Neural progenitor cell (in vitro differentiated cells): ENCODE data around the gene TATDN2. TPM values are rescaled to one million over a fixed set of nuclear protein-coding genes. Genes with fewer than 3 reads are reported as not detected.
"Not testable (repeated sequence)": the region's sequence is repeated elsewhere in the genome, so short reads cannot be mapped to it uniquely, and the experiment has no call there.

Experiments
- DNase-seq: peaks from one replicate; pipeline ENCODE4 v3.0.0-alpha.2; 2016; ENCODE audit warnings: low spot score
- H2AFZ ChIP-seq: fragments of 200-600 bp; sonication (generic); replicated peaks from 2 replicates; pipeline ENCODE4 v1.6.1; 2016; ENCODE audit warnings: antibody characterized with exemption
- H3F3A ChIP-seq: fragments of 200-600 bp; sonication (generic); 2 replicates; pipeline ENCODE4 v1.6.1; 2016; ENCODE audit warnings: antibody characterized with exemption, low read depth
- H3K27ac ChIP-seq: fragments of 200-600 bp; sonication (generic); 2 replicates; pipeline ENCODE4 v1.5.1; 2016; ENCODE audit warnings: mild to moderate bottlenecking
- H3K27me3 ChIP-seq: fragments of 200-600 bp; sonication (generic); 2 replicates; pipeline ENCODE4 v1.6.1; 2016; ENCODE audit warnings: mild to moderate bottlenecking, moderate library complexity
- H3K36me3 ChIP-seq: fragments of 200-600 bp; sonication (generic); 2 replicates; pipeline ENCODE4 v1.5.1; 2016
- H3K4me1 ChIP-seq: fragments of 200-600 bp; sonication (generic); 2 replicates; pipeline ENCODE4 v1.6.1; 2016; ENCODE audit warnings: mixed run types
- H3K4me2 ChIP-seq: fragments of 200-600 bp; sonication (generic); 2 replicates; pipeline ENCODE4 v1.6.1; 2016
- H3K4me3 ChIP-seq: fragments of 200-600 bp; sonication (generic); 2 replicates; pipeline ENCODE4 v1.5.1; 2016
- H3K79me2 ChIP-seq: fragments of 200-600 bp; sonication (generic); 2 replicates; pipeline ENCODE4 v1.6.1; 2016; ENCODE audit warnings: low read depth
- H3K9ac ChIP-seq: fragments of 200-600 bp; sonication (generic); 2 replicates; pipeline ENCODE4 v1.6.1; 2016
- H3K9me3 ChIP-seq: fragments of 200-600 bp; sonication (generic); 2 replicates; pipeline ENCODE4 v1.5.1; 2016; ENCODE audit warnings: low read depth
- H4K20me1 ChIP-seq: fragments of 200-600 bp; sonication (generic); 2 replicates; pipeline ENCODE4 v1.6.1; 2016; ENCODE audit warnings: low read depth
- H3K27ac Mint-ChIP-seq: 3 replicates; pipeline ENCODE4 v1.8.0; 2021; ENCODE audit warnings: mixed read lengths
- H3K27me3 Mint-ChIP-seq: 2 replicates; pipeline ENCODE4 v1.8.0; 2022; ENCODE audit warnings: low read depth, mild to moderate bottlenecking, inconsistent platforms, moderate library complexity, mixed read lengths; ENCODE audit not compliant: insufficient read depth
- H3K36me3 Mint-ChIP-seq: 3 replicates; pipeline ENCODE4 v1.8.0; 2021; ENCODE audit warnings: mixed read lengths
- H3K4me1 Mint-ChIP-seq: 3 replicates; pipeline ENCODE4 v1.8.0; 2021; ENCODE audit warnings: mixed read lengths
- H3K4me3 Mint-ChIP-seq: 3 replicates; pipeline ENCODE4 v1.8.0; 2021; ENCODE audit warnings: mild to moderate bottlenecking, moderate library complexity, mixed read lengths
- H3K9me3 Mint-ChIP-seq: 3 replicates; pipeline ENCODE4 v1.8.0; 2020; ENCODE audit warnings: mixed read lengths
- EZH2 ChIP-seq: fragments of 200-600 bp; sonication (generic); IDR thresholded peaks from 2 replicates; pipeline ENCODE4 v1.6.1; 2017; ENCODE audit warnings: antibody characterized with exemption, mild to moderate bottlenecking, moderate library complexity
- EZH2phosphoT487 ChIP-seq: fragments of 200-600 bp; sonication (generic); IDR thresholded peaks from 2 replicates; pipeline ENCODE4 v1.6.1; 2017; ENCODE audit warnings: antibody characterized with exemption
- total RNA-seq: library from RNA; depleted of rRNA; stranded (reverse); fragments of >200 nt; gene quantifications from 2 replicates; pipeline ENCODE4 v1.2.3, GENCODE V29; 2015; ENCODE audit warnings: low replicate concordance
- TF ChIP-seq, protein P1 (sequence below): fragments of 200-600 bp; sonication (generic); IDR thresholded peaks from 2 replicates; pipeline ENCODE4 v1.5.1; 2017; ENCODE audit warnings: antibody characterized with exemption, mild to moderate bottlenecking

TATDN2 gene
- total RNA-seq, 1 donor from 2014 or later = 11.7 TPM

DNA sequence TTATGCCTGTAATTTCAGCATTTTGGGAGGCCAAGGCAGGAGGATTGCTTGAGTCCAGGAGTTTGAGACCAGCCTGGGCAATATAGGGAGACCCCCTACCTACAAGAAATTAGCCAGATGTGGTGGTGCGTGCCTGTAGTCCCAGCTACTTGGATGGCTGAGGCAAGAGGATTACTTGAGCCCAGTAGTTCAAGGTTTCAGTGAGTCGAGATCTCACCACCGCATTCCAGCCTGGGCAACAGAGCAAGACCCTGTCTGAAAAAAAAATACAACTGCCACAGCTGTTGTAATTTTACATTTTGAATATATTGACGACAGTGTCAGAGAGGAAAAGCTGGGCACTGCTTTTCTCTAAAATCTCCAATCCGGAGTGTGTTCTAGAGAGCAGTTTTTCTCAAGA is 21.2 kb downstream of the TATDN2 start:
- no peak for TF ChIP-seq EZH2
- no peak for TF ChIP-seq EZH2phosphoT487
- TF ChIP-seq, protein P1, sequence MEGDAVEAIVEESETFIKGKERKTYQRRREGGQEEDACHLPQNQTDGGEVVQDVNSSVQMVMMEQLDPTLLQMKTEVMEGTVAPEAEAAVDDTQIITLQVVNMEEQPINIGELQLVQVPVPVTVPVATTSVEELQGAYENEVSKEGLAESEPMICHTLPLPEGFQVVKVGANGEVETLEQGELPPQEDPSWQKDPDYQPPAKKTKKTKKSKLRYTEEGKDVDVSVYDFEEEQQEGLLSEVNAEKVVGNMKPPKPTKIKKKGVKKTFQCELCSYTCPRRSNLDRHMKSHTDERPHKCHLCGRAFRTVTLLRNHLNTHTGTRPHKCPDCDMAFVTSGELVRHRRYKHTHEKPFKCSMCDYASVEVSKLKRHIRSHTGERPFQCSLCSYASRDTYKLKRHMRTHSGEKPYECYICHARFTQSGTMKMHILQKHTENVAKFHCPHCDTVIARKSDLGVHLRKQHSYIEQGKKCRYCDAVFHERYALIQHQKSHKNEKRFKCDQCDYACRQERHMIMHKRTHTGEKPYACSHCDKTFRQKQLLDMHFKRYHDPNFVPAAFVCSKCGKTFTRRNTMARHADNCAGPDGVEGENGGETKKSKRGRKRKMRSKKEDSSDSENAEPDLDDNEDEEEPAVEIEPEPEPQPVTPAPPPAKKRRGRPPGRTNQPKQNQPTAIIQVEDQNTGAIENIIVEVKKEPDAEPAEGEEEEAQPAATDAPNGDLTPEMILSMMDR = no peak
- Histone ChIP-seq H3K27me3 (no peaks in the 10 kb centered on the region), H3K4me1 (no peaks in the 10 kb centered on the region), H3K4me3 (no peak overlapping the region), H3K79me2 (peaks cover 61% of the 10 kb centered on the region), H3K9ac (no peak overlapping the region), H3F3A (no peaks in the 10 kb centered on the region), H3K9me3 (no peaks in the 10 kb centered on the region), H3K27ac (no peak overlapping the region), H3K36me3 (peaks cover 9% of the 10 kb centered on the region), H4K20me1 (peaks cover 19% of the 10 kb centered on the region), H3K4me2 (no peak overlapping the region), H2AFZ (no peak overlapping the region)
- H3K27ac Mint-ChIP-seq = no peak overlapping the region
- no peaks in the 10 kb centered on the region for H3K9me3 Mint-ChIP-seq
- no peak overlapping the region for H3K4me3 Mint-ChIP-seq
- H3K27me3 Mint-ChIP-seq = no peaks in the 10 kb centered on the region
- DNase-seq = no peak
- peaks cover 5% of the 10 kb centered on the region for H3K4me1 Mint-ChIP-seq
- peaks cover 22% of the 10 kb centered on the region for H3K36me3 Mint-ChIP-seq

DNA sequence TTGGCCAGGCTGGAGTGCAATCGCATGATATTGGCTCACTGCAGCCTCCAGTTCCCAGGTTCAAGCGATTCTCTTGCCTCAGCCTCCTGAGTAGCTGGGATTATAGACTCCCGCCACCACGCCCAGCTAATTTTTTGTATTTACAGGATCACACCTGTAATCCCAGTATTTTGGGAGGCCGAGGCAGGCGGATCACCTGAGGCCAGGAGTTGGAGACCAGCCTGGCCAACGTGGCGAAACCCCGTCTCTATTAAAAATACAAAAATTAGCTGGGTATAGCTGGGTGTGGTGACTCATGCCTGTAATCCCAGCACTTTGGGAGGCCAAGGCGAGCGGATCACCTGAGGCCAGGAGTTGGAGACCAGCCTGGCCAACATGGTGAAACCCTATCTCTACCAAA is 24.2 kb downstream of the TATDN2 start:
- not testable (repeated sequence) for H3K27ac Mint-ChIP-seq, H3K9me3 Mint-ChIP-seq, H3K4me3 Mint-ChIP-seq, H3F3A ChIP-seq, DNase-seq, H3K27me3 ChIP-seq, H3K9me3 ChIP-seq, H3K9ac ChIP-seq, H3K4me1 ChIP-seq, H3K4me3 ChIP-seq, H3K27ac ChIP-seq, H3K27me3 Mint-ChIP-seq, H2AFZ ChIP-seq, H3K4me2 ChIP-seq, H3K4me1 Mint-ChIP-seq, H3K36me3 ChIP-seq
- peaks cover 25% of the 10 kb centered on the region for H4K20me1 ChIP-seq
- H3K36me3 Mint-ChIP-seq = peaks cover 19% of the 10 kb centered on the region
- peaks cover 40% of the 10 kb centered on the region for H3K79me2 ChIP-seq

DNA sequence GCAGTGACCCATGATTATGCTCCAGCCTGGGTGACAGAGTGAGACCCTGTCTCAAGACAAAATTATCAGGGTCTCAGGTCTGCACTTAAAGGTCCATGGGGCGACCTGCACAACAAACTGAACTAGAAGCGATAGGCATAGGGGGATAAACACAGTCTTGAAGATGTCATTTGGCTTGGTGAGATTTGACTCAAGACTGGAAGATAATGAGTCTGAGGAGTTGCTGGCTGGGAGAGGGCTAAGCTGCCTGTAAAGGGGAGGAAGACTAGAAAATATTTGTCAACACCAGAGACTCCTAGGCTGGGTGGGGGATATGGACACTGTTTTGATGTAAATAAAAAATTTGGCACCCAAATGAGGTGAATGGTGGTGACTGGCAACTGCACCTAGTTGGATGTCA is 24.7 kb downstream of the TATDN2 start:
- H3K9ac ChIP-seq = no peak overlapping the region
- DNase-seq = no peak
- no peaks in the 10 kb centered on the region for H3F3A ChIP-seq
- H3K4me1 Mint-ChIP-seq = peaks cover 7% of the 10 kb centered on the region
- H3K4me2 ChIP-seq = no peak overlapping the region
- H3K27ac Mint-ChIP-seq = no peak overlapping the region
- H3K4me3 ChIP-seq = no peak overlapping the region
- H2AFZ ChIP-seq = no peak overlapping the region
- peaks cover 23% of the 10 kb centered on the region for H4K20me1 ChIP-seq
- H3K27me3 Mint-ChIP-seq = no peaks in the 10 kb centered on the region
- H3K36me3 ChIP-seq = peaks cover 4% of the 10 kb centered on the region
- TF ChIP-seq EZH2 (no peak), EZH2phosphoT487 (no peak)
- TF ChIP-seq, protein P1 = no peak
- H3K4me1 ChIP-seq = no peaks in the 10 kb centered on the region
- no peak overlapping the region for H3K4me3 Mint-ChIP-seq
- peaks cover 17% of the 10 kb centered on the region for H3K36me3 Mint-ChIP-seq
- H3K27ac ChIP-seq = no peak overlapping the region
- H3K27me3 ChIP-seq = no peaks in the 10 kb centered on the region
- no peaks in the 10 kb centered on the region for H3K9me3 ChIP-seq
- no peaks in the 10 kb centered on the region for H3K9me3 Mint-ChIP-seq
- peaks cover 35% of the 10 kb centered on the region for H3K79me2 ChIP-seq

DNA sequence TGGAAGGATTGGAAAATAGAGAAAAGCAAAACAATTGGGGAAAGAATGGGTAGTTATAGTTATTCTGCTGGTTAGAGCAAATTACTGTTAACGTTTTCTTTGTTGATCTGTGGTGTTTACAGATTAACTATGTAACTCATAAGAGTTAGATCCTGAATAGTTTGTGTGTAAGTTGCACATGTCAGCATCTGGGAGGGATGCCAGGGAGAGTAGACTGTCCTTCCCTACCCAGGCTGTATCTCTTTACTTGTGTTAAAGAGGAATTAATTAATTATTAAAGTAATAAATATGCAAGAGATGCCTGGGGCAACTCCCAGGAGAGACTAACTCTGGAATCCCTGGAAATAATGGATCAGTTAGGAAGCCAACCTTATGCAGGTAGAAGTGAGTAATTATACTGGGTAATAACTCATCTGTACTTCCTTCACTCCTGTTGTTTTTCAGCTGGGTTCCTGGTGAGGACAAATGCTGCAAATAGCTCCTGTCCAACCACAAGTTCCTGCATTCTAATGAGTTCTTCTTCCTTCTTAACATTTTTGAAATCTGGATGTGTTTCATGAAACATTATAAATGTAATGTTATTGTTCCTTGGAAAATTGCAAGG is 25.5 kb downstream of the TATDN2 start:
- H3K36me3 Mint-ChIP-seq = peaks cover 15% of the 10 kb centered on the region
- Histone ChIP-seq H3K27ac (no peak overlapping the region), H3K27me3 (no peaks in the 10 kb centered on the region), H3K4me2 (no peak overlapping the region), H3K9me3 (no peaks in the 10 kb centered on the region), H3K9ac (no peak overlapping the region), H2AFZ (no peak overlapping the region), H3K36me3 (no peaks in the 10 kb centered on the region), H4K20me1 (peaks cover 15% of the 10 kb centered on the region), H3K79me2 (peaks cover 26% of the 10 kb centered on the region), H3K4me3 (no peak overlapping the region), H3K4me1 (no peaks in the 10 kb centered on the region), H3F3A (no peaks in the 10 kb centered on the region)
- peaks cover 7% of the 10 kb centered on the region for H3K4me1 Mint-ChIP-seq
- H3K9me3 Mint-ChIP-seq = no peaks in the 10 kb centered on the region
- H3K27me3 Mint-ChIP-seq = no peaks in the 10 kb centered on the region
- DNase-seq = no peak
- H3K27ac Mint-ChIP-seq = no peak overlapping the region
- TF ChIP-seq, protein P1 = no peak
- TF ChIP-seq EZH2phosphoT487 = no peak
- no peak for TF ChIP-seq EZH2
- no peak overlapping the region for H3K4me3 Mint-ChIP-seq
